ENCODE measurements around the gene SNRNP70.

The SNRNP70 gene

GRCh38 chr19:49061000-49061399 lies 24.3 kb upstream of the SNRNP70 start:
- no peak for TF ChIP-seq FOXM1 (IDR thresholded peaks at IDR 0.05; ENCODE audit: borderline replicate concordance, low read depth)

- TF ChIP-seq TAF1 (IDR thresholded peaks at IDR 0.05; ENCODE audit: low read depth) (no peak), EGR1 (IDR thresholded peaks at IDR 0.05) (no peak), FOXM1 (IDR thresholded peaks at IDR 0.05; ENCODE audit: borderline replicate concordance, low read depth) (no peak), CEBPB (IDR thresholded peaks at IDR 0.05) (no peak), CREB1 (IDR thresholded peaks at IDR 0.05; ENCODE audit: low read depth) (no peak), USF1 (IDR thresholded peaks at IDR 0.05) (no peak), RAD21 (IDR thresholded peaks at IDR 0.05; ENCODE audit: low read depth) (no peak), YY1 (IDR thresholded peaks at IDR 0.05; ENCODE audit: low read depth) (no peak), MAX (IDR thresholded peaks at IDR 0.05) (no peak)
These were observed 23.8 kb upstream of the SNRNP70 start for GRCh38 chr19:49061445-49061844.

GRCh38 chr19:49064029-49064629 lies 21.1 kb upstream of the SNRNP70 start:
- no peak for TF ChIP-seq NFIC (IDR thresholded peaks at IDR 0.05)

GRCh38 chr19:49064768-49065611 lies 20.3 kb upstream of the SNRNP70 start, which contains the start of gene NTF4:
TSS of gene NTF4 (minus strand) at chr19:49064818. CDS start at chr19:49061997, 2,821 bp downstream.
- no peak for TF ChIP-seq RAD21 (IDR thresholded peaks at IDR 0.05; ENCODE audit: low read depth)
- 0 out of 2 replicates have a peak, but pooled peaks have one; percentile 17 for TF ChIP-seq MAX (IDR thresholded peaks at IDR 0.05)
- no peak for TF ChIP-seq USF1 (IDR thresholded peaks at IDR 0.05)

- TF ChIP-seq ZBTB7A (IDR thresholded peaks at IDR 0.05; ENCODE audit: low read depth) (0 out of 2 replicates have a peak, but pooled peaks have one; percentile 11), FOXM1 (IDR thresholded peaks at IDR 0.05; ENCODE audit: borderline replicate concordance, low read depth) (no peak), CREB1 (IDR thresholded peaks at IDR 0.05; ENCODE audit: low read depth) (no peak), NFIC (IDR thresholded peaks at IDR 0.05) (no peak), RAD21 (IDR thresholded peaks at IDR 0.05; ENCODE audit: low read depth) (no peak), TCF12 (IDR thresholded peaks at IDR 0.05; ENCODE audit: low read depth) (no peak)
These were observed 19.2 kb upstream of the SNRNP70 start for GRCh38 chr19:49065905-49066512.

GRCh38 chr19:49067554-49067953 lies 17.7 kb upstream of the SNRNP70 start:
- TF ChIP-seq USF1 (IDR thresholded peaks at IDR 0.05) (no peak), RAD21 (IDR thresholded peaks at IDR 0.05; ENCODE audit: low read depth) (no peak), EGR1 (IDR thresholded peaks at IDR 0.05) (no peak), TAF1 (IDR thresholded peaks at IDR 0.05; ENCODE audit: low read depth) (no peak), TEAD4 (IDR thresholded peaks at IDR 0.05) (no peak), FOXM1 (IDR thresholded peaks at IDR 0.05; ENCODE audit: borderline replicate concordance, low read depth) (no peak), REST (IDR thresholded peaks at IDR 0.05; ENCODE audit: low read depth) (no peak), YY1 (IDR thresholded peaks at IDR 0.05; ENCODE audit: low read depth) (no peak), ZBTB7A (IDR thresholded peaks at IDR 0.05; ENCODE audit: low read depth) (no peak), NFIC (IDR thresholded peaks at IDR 0.05) (no peak), CEBPB (IDR thresholded peaks at IDR 0.05) (no peak), TCF12 (IDR thresholded peaks at IDR 0.05; ENCODE audit: low read depth) (no peak), CREB1 (IDR thresholded peaks at IDR 0.05; ENCODE audit: low read depth) (no peak), EP300 (IDR thresholded peaks at IDR 0.05; ENCODE audit: borderline replicate concordance) (no peak), MAX (IDR thresholded peaks at IDR 0.05) (no peak)

- no peak for TF ChIP-seq CREB1 (IDR thresholded peaks at IDR 0.05; ENCODE audit: low read depth)
- TF ChIP-seq MAX (IDR thresholded peaks at IDR 0.05): no peak
- no peak for TF ChIP-seq TAF1 (IDR thresholded peaks at IDR 0.05; ENCODE audit: low read depth)
- no peak for TF ChIP-seq USF1 (IDR thresholded peaks at IDR 0.05)
- no peak for TF ChIP-seq ZBTB7A (IDR thresholded peaks at IDR 0.05; ENCODE audit: low read depth)
- TF ChIP-seq CEBPB (IDR thresholded peaks at IDR 0.05): no peak
- no peak for TF ChIP-seq TCF12 (IDR thresholded peaks at IDR 0.05; ENCODE audit: low read depth)
- TF ChIP-seq REST (IDR thresholded peaks at IDR 0.05; ENCODE audit: low read depth): no peak
- TF ChIP-seq FOXM1 (IDR thresholded peaks at IDR 0.05; ENCODE audit: borderline replicate concordance, low read depth): no peak
- no peak for TF ChIP-seq EP300 (IDR thresholded peaks at IDR 0.05; ENCODE audit: borderline replicate concordance)
- TF ChIP-seq NFIC (IDR thresholded peaks at IDR 0.05): no peak
- no peak for TF ChIP-seq TEAD4 (IDR thresholded peaks at IDR 0.05)
- no peak for TF ChIP-seq EGR1 (IDR thresholded peaks at IDR 0.05)
- no peak for TF ChIP-seq YY1 (IDR thresholded peaks at IDR 0.05; ENCODE audit: low read depth)
- no peak for TF ChIP-seq RAD21 (IDR thresholded peaks at IDR 0.05; ENCODE audit: low read depth)
These were observed 16.2 kb upstream of the SNRNP70 start for GRCh38 chr19:49069026-49069425.

Measured in Ishikawa (cell line).